Measurements from ENCODE around the gene MMS22L.
A peak's percentile ranks its signal among the peaks of the same experiment; 100 is the strongest.

Gene MMS22L, protein sequence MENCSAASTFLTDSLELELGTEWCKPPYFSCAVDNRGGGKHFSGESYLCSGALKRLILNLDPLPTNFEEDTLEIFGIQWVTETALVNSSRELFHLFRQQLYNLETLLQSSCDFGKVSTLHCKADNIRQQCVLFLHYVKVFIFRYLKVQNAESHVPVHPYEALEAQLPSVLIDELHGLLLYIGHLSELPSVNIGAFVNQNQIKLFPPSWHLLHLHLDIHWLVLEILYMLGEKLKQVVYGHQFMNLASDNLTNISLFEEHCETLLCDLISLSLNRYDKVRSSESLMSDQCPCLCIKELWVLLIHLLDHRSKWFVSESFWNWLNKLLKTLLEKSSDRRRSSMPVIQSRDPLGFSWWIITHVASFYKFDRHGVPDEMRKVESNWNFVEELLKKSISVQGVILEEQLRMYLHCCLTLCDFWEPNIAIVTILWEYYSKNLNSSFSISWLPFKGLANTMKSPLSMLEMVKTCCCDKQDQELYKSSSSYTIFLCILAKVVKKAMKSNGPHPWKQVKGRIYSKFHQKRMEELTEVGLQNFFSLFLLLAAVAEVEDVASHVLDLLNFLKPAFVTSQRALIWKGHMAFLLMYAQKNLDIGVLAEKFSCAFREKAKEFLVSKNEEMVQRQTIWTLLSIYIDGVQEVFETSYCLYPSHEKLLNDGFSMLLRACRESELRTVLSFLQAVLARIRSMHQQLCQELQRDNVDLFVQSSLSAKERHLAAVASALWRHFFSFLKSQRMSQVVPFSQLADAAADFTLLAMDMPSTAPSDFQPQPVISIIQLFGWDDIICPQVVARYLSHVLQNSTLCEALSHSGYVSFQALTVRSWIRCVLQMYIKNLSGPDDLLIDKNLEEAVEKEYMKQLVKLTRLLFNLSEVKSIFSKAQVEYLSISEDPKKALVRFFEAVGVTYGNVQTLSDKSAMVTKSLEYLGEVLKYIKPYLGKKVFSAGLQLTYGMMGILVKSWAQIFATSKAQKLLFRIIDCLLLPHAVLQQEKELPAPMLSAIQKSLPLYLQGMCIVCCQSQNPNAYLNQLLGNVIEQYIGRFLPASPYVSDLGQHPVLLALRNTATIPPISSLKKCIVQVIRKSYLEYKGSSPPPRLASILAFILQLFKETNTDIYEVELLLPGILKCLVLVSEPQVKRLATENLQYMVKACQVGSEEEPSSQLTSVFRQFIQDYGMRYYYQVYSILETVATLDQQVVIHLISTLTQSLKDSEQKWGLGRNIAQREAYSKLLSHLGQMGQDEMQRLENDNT

GRCh38 chr6:97282726-97283617 lies at the start of gene MMS22L:
TSS of gene MMS22L (minus strand) at chr6:97283216. CDS start at chr6:97282477, 739 bp downstream.
- peak; percentile 94 for DNase-seq

- DNase-seq = no peak
Measured at GRCh38 chr6:97322811-97323210, 39.8 kb upstream of the MMS22L start.

DNA sequence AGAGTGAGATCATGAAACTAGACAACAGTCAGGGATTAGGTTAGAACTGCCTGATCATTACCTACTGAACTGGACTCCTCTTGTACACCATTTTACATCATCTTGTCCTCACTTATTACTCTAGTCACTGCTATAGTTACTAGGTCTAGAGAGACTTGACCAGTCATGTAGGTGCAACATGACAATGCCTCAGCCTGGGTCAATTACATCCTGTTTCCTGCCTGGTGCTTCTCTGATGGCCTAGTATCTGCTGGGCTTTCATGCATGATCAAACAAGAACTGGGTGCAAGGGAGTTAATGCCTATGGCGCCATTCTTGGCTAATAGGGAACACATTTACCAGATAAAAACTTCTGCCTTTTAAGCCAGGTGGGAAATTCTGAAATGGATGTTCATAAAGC lies 39.2 kb upstream of the MMS22L start:
- DNase-seq = no peak

GRCh38 chr6:97316978-97317377 lies 34.0 kb upstream of the MMS22L start:
- DNase-seq = no peak

DNA sequence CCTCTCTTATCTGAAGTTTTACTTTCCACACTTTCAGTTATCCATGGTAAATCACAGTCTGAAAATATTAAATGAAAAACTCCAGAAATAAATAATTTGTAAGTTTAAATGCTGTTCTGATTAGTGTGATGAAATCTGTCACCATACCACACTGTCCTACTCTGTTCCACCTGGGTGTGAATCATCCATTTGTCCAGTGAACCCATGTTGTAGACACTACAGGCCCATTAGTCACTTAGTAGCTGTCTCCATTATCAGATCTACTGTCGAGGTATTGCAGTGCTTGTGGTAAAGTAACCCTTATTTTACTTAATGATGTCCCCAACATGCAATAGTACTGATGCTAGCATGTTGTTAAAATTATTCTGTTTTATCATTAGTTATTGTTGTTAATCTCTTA lies 29.2 kb upstream of the MMS22L start:
- DNase-seq = no peak

- no peak for DNase-seq
Measured at GRCh38 chr6:97306544-97307320, 23.7 kb upstream of the MMS22L start.

GRCh38 chr6:97305414-97306066 lies 22.5 kb upstream of the MMS22L start:
- DNase-seq = no peak

DNA sequence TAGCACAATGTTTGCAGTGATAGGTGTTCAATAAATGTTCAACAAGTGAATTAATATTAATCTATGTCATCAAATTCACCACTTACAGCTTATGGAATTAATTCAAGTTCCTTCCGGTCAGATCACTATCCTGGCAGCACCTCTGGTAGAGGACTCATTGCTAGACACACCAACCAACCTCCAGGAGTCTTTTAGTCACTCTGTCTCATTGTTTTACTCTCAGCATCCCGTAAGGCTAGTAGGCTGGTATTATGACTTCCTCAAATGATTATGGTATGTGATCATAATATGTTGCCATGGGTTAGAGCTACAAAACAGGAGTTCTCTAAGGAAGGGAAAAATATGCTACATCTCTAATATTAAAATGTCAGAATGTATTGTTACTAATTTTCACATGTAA lies 21.7 kb upstream of the MMS22L start:
- no peak for DNase-seq

- no peak for DNase-seq
Measured at GRCh38 chr6:97294451-97294850, 11.4 kb upstream of the MMS22L start.

GRCh38 chr6:97293198-97293696 lies 10.2 kb upstream of the MMS22L start:
- no peak for DNase-seq

GRCh38 chr6:97292671-97293070 lies 9.7 kb upstream of the MMS22L start:
- no peak for DNase-seq

- no peak for DNase-seq
Measured at GRCh38 chr6:97291896-97292295, 8.9 kb upstream of the MMS22L start.

GRCh38 chr6:97289332-97289731 lies 6.3 kb upstream of the MMS22L start:
- no peak for DNase-seq

DNA sequence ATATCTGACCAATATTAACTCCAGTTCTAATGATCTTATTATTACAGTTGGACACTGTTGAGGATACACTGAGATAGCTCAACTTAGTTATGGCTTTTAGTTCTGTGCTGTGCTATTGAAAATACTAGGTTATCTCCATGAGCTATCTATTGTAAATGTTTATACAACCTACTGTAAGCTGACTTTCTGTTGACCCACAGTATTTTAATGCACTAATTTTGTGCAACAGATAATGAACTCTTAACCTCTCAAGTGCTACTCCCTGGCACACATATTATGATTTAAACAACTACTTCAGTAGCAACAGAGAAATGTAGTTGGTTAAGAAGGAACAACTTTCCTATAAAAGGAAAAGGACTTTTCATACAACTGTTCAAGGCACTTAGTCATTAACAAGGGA lies 5.2 kb upstream of the MMS22L start:
- no peak for DNase-seq

DNA sequence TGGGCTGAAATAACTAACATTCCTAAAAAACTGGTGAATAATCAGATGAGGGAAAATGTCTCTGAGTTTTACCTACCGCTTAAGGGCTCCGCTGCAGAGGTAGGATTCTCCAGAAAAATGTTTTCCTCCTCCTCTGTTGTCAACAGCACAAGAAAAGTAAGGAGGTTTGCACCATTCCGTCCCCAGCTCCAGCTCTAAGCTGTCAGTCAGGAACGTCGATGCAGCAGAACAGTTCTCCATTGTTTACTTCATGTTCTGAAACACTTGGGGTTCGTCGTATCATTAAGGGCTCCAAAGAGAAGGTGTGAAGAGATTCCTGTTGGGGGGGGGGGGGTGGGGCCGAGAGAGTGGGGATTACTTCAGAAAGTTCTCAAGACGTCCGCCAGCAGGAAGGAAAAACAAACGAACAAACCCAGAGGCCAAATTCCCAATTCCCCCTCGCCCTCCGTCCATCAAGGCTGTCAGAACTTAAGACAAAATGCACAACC lies 734 bp downstream of the MMS22L start:
- peak; percentile 3 for DNase-seq

- DNase-seq = no peak
Measured at GRCh38 chr6:97280766-97281165, 2.2 kb downstream of the MMS22L start.

DNA sequence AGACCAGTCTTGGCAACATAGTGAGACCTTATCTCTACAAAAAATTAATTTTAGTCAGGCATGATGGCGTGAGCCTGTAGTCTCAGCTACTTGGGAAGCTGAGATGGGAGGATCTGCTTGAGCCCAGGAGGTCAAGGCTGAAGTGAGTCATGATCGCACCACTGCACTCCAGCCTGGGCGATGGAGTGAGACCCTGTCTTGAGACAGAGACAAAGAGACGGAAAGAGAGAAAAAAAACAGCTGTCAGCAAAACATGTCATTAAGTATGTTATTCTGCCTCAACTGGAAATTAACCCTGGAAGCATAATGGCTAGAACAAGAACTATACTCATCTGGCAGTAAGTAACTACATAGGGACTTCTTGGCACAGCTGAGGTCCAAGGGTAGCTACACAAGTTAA lies 7.2 kb downstream of the MMS22L start:
- DNase-seq = no peak

- no peak for DNase-seq
Measured at GRCh38 chr6:97269821-97270220, 13.2 kb downstream of the MMS22L start.

- no peak for DNase-seq
Measured at GRCh38 chr6:97262676-97263075, 20.3 kb downstream of the MMS22L start.

- DNase-seq = no peak
Measured at GRCh38 chr6:97246842-97247241, 36.2 kb downstream of the MMS22L start.

All from RPMI8226 (cell line).